Gastroesophageal sphincter (tissue), 3 donors: Measurements from ENCODE around the gene SLC2A6.

Source experiments
- EP300 ChIP-seq: sonication (generic); formaldehyde crosslinking; IDR thresholded peaks from one replicate; pipeline ENCODE4 v1.6.1; 2017; ENCODE audit warnings: antibody characterized with exemption, mild to moderate bottlenecking
- POLR2A ChIP-seq, 2 donors: fragments of 450-650 bp; IDR thresholded peaks; one replicate each; pipeline ENCODE4 v1.6.1; 2017; ENCODE audit warnings: antibody characterized with exemption in 2 of 2, mild to moderate bottlenecking in 2 of 2, moderate library complexity in 1 of 2
- TF ChIP-seq, protein P1 (sequence below), 4 experiments: fragments of 200-600 bp in 2 of 4; fragments of 450-650 bp in 2 of 4; sonication (generic) in 1 of 4; IDR thresholded peaks; one replicate each; pipeline ENCODE4 v1.5.1; 2017 to 2019; ENCODE audit warnings: antibody characterized with exemption in 4 of 4, mild to moderate bottlenecking in 2 of 4, moderate library complexity in 2 of 4

DNA sequence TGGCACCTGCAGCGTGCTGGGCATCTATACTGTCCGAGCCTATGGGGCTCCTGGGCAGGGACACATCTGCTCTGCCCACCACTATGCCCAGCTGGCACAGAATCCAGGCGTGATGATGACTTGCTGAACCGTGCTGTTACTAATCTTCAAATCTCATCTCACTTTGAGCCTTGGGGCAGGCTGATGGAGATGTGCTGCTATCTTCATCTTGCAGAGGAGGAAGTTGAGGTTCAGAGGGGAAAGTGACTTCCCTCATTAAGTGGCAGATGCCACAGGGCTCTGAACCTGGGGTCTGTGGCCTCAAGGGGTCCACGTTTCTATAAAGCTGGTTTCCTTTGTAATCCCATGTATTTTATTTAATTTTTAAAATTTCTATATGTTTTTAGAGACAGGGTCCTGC is 4.7 kb downstream of the SLC2A6 start:
- TF ChIP-seq, protein P1, sequence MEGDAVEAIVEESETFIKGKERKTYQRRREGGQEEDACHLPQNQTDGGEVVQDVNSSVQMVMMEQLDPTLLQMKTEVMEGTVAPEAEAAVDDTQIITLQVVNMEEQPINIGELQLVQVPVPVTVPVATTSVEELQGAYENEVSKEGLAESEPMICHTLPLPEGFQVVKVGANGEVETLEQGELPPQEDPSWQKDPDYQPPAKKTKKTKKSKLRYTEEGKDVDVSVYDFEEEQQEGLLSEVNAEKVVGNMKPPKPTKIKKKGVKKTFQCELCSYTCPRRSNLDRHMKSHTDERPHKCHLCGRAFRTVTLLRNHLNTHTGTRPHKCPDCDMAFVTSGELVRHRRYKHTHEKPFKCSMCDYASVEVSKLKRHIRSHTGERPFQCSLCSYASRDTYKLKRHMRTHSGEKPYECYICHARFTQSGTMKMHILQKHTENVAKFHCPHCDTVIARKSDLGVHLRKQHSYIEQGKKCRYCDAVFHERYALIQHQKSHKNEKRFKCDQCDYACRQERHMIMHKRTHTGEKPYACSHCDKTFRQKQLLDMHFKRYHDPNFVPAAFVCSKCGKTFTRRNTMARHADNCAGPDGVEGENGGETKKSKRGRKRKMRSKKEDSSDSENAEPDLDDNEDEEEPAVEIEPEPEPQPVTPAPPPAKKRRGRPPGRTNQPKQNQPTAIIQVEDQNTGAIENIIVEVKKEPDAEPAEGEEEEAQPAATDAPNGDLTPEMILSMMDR (IDR thresholded peaks at IDR 0.05): no peak
- no peak for TF ChIP-seq EP300
- TF ChIP-seq POLR2A (IDR thresholded peaks at IDR 0.05): no peak
